Endothelial cell of umbilical vein (primary cell): ENCODE data around the gene PRDM16.

ENCODE experiments used
- CTCF ChIP-seq, 2 donors: IDR thresholded peaks; 1 replicate in 1 of 2; 2 replicates in 1 of 2; pipeline ENCODE4 v1.5.1; 2011; ENCODE audit warnings: low read length in 2 of 2, mild to moderate bottlenecking in 2 of 2, moderate library complexity in 2 of 2, control low read depth in 1 of 2, inconsistent platforms in 1 of 2, low read depth in 1 of 2; ENCODE audit not compliant: insufficient read depth in 1 of 2; ENCODE audit errors: extremely low read depth in 1 of 2
- EZH2 ChIP-seq: IDR thresholded peaks from 2 replicates; pipeline ENCODE4 v1.6.1; 2012; ENCODE audit warnings: borderline replicate concordance, low read depth, mild to moderate bottlenecking, moderate library complexity, low read length, inconsistent platforms; ENCODE audit not compliant: severe bottlenecking
- FOS ChIP-seq: IDR thresholded peaks from 2 replicates; pipeline ENCODE4 v1.6.1; 2011; ENCODE audit warnings: mild to moderate bottlenecking, low read length, moderate library complexity, borderline replicate concordance; ENCODE audit not compliant: insufficient read depth
- JUN ChIP-seq: IDR thresholded peaks from 2 replicates; pipeline ENCODE4 v1.6.1; 2011; ENCODE audit warnings: borderline replicate concordance, low read depth; ENCODE audit not compliant: insufficient read length, insufficient read depth
- MYC ChIP-seq: IDR thresholded peaks from one replicate; pipeline ENCODE4 v1.6.1; 2011; ENCODE audit warnings: mild to moderate bottlenecking, low read depth, low read length
- POLR2A ChIP-seq: IDR thresholded peaks from 2 replicates; pipeline ENCODE4 v1.6.1; 2012; ENCODE audit warnings: low read depth, mild to moderate bottlenecking, control low read depth, low read length
- POLR2AphosphoS5 ChIP-seq: IDR thresholded peaks from 2 replicates; pipeline ENCODE4 v1.6.1; 2012; ENCODE audit warnings: low read depth, mild to moderate bottlenecking, control low read depth, low read length, moderate library complexity; ENCODE audit not compliant: insufficient read depth
- TF ChIP-seq, protein P1 (sequence below): IDR thresholded peaks from 2 replicates; pipeline ENCODE4 v1.6.1; 2011; ENCODE audit not compliant: insufficient read depth, insufficient read length

GRCh38 chr1:3403388-3404231 is 334.6 kb downstream of the PRDM16 start:
- TF ChIP-seq CTCF (IDR thresholded peaks at IDR 0.05; ENCODE audit: extremely low read depth in 1 of 2, insufficient read depth in 1 of 2, low read depth in 1 of 2, low read length in 2 of 2) = peak in 1 of 2 donors; percentile 14
- no peak for TF ChIP-seq POLR2A
- TF ChIP-seq EZH2 = no peak
- TF ChIP-seq FOS = no peak
- TF ChIP-seq JUN = no peak
- TF ChIP-seq POLR2AphosphoS5 = no peak
- TF ChIP-seq, protein P1, sequence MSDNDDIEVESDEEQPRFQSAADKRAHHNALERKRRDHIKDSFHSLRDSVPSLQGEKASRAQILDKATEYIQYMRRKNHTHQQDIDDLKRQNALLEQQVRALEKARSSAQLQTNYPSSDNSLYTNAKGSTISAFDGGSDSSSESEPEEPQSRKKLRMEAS = no peak
- no peak for TF ChIP-seq MYC
